SIG-M5 (cell line): ENCODE data around the gene ZNF227.
A peak's percentile ranks its signal among the peaks of the same experiment; 100 is the strongest.
"Not testable (repeated sequence)": the region's sequence is repeated elsewhere in the genome, so short reads cannot be mapped to it uniquely, and the experiment has no call there.

Experiments used
- DNase-seq: peaks from one replicate; lab custom pipeline; 2025; lab: John Stamatoyannopoulos, UW

ZNF227 gene

GRCh38 chr19:44212250-44212865 is at the start of gene ZNF227:
Gene ZNF227 (plus strand): TSS chr19:44212532. CDS start chr19:44217793, 5,261 bp downstream.
- no peak for DNase-seq

DNA sequence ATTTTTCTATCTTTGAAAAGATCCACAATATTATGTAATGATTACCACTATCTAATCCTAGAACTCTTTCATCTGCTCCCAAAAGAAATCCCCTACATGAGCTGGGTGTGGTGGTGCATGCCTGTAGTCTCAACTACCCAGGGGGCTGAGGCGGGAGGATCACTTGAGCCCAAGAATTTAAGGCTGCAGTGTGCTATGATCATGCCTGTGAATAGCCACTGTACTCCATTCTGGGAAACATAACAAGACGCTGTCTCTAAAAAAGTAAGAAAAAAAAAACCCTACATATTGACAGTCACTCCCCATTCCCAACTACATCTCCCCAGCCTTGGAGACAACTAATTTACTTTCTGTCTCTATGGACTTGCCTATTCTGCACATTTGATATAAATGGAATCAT is 48.5 kb upstream of the ZNF227 start:
- no peak for DNase-seq

DNA sequence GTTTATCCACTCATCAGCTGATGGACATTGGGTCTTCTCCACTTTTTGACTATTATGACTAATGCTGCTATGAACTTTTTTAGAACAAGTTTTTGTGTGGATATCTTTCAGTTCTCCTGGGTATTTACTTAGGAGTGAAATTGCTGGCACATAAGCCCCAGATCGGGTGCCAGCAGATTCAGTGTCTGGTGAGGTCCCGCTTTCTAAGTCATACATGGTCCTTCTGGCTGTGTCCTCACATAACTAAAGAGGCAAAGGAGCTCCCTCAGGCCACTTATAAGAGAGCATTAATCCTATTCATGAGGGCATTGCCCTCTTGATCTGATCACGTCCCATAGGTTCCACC is 48.0 kb upstream of the ZNF227 start:
- DNase-seq, result no peak

- DNase-seq, result peak; percentile 91
Observed at GRCh38 chr19:44164673-44165512, 47.4 kb upstream of the ZNF227 start, which contains the start of gene ZNF226. Gene ZNF226 (plus strand): TSS chr19:44165100. CDS start chr19:44170081, 4,981 bp downstream.

- DNase-seq, result not testable (repeated sequence)
Observed at GRCh38 chr19:44170660-44171059, 41.7 kb upstream of the ZNF227 start.

DNA sequence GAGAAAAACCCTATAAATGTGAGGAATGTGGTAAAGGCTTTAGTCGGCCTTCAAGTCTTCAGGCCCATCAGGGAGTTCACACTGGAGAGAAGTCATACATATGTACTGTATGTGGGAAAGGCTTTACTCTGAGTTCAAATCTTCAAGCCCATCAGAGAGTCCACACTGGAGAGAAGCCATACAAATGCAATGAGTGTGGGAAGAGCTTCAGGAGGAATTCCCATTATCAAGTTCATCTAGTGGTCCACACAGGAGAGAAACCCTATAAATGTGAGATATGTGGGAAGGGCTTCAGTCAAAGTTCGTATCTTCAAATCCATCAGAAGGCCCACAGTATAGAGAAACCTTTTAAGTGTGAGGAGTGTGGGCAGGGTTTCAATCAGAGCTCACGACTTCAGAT is 35.7 kb upstream of the ZNF227 start:
- no peak for DNase-seq

DNA sequence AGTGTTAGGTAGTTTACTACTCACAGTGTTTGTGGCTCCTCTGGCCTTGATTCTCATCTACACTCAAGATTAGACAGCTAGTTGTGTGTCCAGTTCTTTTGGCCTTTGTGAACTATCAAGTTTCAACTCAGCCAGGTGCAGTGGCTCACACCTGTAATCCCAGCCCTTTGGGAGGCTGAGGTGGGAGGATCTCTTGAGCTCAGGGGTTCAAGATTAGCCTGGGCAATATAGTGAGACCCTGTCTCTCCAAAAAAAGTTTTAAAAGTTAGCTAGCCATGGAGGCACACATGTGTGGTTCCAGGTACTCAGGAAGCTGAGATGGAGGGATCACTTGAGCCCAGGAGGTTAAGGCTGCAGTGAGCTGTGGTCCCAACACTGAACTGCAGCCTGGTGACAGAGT is 31.4 kb upstream of the ZNF227 start:
- DNase-seq, result no peak

DNA sequence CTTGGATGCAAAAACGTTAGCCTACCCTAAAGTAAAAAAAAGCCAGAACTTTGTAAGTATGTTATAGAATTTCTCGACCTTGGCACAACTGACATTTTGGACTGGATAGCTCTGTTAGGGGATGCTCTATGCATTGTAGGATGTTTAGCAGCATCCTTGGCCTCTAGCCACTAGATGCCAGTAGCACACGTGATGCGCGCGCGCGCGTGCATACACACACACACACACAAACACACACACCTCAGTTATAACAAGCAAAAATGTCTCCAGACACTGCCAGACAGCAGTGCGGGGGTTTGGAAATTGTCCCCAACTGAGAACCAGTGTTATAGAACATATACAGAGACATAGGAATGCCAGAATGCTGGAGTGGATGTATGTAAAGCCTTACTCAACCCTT is 30.2 kb upstream of the ZNF227 start:
- DNase-seq, result no peak

DNA sequence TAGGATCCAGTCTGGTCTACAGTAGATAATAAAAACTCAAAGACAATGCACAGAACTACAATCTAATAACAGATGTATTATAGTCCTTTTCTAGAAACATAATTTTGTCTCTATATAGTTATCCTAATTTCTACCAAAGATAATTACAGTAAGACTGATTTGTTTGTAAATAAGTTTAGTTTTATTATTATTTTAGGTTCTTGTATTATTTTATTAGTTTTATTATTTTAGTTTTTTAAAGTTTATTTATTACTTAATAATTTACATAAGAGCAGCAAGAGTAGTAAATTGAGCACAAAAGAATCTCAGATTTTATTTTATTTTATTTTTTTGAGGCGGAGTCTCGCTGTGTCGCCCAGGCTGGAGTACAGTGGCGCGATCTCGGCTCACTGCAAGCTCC is 22.3 kb upstream of the ZNF227 start:
- no peak for DNase-seq

DNA sequence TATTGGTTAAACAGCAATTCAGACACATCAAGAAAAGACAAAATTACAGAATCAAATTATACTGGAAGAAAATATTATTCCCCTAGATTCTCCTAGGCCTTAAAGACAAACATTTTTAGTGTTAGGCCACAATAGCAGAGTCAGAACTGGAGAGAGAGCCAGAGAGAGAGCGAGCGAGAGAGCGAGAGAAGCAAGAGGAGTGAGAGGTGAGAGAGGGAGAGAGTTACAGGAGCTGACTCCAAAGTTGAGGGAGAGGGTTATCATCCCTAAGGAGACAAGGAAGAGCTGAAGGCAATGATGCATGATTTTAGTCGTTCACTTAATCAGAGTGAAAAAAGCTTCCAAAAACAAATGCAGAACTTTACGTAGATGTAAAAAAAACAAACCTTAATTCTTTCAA is 20.2 kb upstream of the ZNF227 start:
- no peak for DNase-seq

GRCh38 chr19:44196772-44197171 is 15.6 kb upstream of the ZNF227 start:
- no peak for DNase-seq

GRCh38 chr19:44202470-44202869 is 9.9 kb upstream of the ZNF227 start:
- no peak for DNase-seq

DNA sequence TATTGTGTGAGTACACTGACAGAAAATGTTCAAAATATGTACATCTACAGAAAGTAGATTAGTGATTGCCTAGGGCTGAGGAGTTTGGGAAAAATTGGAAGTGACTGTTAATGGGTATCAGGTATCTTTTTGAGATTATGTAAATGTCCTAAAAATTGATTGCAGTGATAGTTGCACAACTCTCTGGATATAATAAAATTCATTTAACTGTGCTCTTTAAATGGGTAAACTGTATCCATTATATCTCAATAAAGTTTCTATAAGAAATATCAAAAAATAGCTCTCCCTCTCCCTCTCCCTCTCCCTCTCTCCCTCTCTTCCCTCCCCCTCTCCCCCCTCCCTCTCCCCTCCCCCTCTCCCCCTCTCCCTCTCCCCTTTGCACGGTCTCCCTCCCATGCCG is 9.4 kb upstream of the ZNF227 start:
- no peak for DNase-seq

DNA sequence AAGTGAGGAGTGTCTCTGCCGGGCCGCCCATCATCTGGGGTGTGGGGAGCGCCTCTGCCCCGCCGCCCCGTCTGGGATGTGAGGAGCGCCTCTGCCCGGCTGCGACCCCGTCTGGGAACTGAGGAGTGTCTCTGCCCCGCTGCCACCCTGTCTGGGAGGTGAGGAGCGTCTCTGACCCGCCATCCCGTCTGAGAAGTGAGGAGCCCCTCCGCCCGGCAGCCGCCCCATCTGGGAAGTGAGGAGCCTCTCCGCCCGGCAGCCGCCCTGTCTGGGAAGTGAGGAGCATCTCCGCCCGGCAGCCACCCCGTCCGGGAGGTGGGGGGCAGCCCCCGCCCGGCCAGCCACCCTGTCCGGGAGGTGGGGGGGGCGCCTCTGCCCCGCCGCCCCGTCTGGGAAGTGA is 8.5 kb upstream of the ZNF227 start:
- DNase-seq, result not testable (repeated sequence)

DNA sequence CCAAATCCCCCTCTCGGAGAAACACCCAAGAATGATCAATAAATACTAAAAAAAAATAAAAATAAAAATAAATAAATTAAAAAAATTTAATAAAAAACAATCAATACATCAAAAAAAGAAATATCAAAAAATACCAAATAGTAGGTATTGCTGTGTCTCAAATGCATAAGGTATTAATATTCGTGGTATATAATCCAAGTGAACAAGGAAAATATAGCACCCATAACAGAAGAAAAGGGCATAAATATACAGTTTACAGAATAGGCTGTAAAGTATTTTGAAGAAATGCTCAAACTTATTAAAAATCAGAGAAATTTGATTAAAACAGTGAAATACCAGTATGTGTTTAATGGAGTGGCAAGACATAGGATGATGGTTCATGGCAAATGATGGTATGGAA is 7.6 kb upstream of the ZNF227 start:
- DNase-seq, result no peak

DNA sequence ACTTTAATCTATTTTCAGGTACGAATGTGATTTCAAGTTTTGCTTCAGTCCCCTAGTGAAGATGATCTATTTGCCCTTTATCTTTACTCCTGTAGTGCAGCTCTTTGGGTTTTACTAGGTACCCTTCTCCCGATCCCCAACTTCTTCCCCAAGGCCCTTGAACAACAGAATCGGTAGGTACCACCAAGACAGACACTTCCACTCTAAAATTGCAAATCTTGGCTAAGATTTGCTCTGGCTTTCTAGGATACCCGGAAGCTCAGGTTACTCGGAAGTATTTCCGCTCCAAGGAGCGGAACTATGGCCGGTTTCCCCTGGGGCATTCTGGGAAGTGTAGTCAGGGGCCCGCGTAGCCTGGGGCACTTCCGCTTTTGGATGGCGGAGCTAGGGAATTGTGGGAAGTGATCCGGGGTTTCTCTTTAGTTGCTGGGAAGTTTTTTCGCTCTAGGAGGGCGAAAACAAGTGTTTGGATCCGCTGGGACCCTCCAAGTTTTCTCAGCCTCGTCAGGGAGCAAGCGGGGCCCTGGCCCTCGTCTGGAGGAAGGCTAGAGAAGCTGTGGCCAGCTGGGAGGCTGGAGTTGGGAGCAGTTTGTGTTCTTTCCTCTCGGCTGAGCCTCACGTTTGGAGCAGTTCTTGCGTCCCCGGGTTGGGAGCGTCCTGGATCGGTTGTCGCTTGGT is 5.1 kb upstream of the ZNF227 start:
- no peak for DNase-seq

GRCh38 chr19:44212866-44213346 is 574 bp downstream of the ZNF227 start:
- no peak for DNase-seq

DNA sequence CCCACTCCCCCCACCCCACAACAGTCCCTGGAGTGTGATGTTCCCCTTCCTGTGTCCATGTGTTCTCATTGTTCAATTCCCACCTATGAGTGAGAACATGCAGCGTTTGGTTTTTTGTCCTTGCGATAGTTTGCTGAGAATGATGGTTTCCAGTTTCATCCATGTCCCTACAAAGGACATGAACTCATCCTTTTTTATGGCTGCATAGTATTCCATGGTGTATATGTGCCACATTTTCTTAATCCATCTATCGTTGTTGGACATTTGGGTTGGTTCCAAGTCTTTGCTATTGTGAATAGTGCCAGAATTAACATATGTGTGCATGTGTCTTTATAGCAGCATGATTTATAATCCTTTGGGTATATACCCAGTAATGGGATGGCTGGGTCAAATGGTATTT is 7.6 kb downstream of the ZNF227 start:
- not testable (repeated sequence) for DNase-seq

GRCh38 chr19:44220761-44221160 is 8.4 kb downstream of the ZNF227 start:
- DNase-seq, result not testable (repeated sequence)

GRCh38 chr19:44221291-44221690 is 9.0 kb downstream of the ZNF227 start:
- not testable (repeated sequence) for DNase-seq

DNA sequence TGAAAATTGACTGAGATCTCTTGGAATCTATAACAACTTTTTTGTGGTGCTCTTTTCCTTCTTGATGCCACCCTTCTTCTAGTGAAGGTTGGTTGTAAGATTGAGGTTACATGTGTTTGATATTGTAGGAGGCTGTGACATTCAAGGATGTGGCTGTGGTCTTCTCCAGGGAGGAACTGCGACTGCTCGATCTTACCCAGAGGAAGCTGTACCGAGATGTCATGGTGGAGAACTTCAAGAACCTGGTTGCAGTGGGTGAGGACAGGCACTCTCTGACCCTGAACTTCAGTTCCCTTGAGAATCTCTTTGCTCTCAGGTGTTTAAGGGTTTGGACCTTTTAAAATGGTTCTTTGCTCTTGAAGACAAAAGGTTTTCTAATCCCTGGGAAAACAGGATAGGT is 16.0 kb downstream of the ZNF227 start:
- DNase-seq, result no peak

DNA sequence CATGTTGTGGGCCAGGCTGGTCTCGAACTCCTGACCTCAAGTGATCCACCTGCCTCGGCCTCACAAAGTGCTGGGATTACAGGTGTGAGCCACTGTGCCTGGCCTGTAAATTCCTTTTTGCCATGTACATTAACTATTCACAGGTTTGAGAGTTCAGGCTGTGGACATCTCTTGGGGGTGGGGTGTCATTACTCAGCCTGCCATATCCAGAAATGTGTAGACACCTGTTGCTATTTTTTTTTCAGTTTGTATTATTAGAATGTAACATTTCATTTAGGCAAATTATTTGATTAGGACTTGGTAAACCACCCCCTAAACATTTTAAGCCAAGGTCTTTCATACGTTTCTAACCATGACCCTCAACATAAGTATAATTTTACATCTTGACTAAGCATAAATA is 20.5 kb downstream of the ZNF227 start:
- no peak for DNase-seq

GRCh38 chr19:44236384-44236783 is 24.1 kb downstream of the ZNF227 start:
- DNase-seq, result no peak
